G401 (cell line): ENCODE results near the gene CNFN. TPM values are rescaled to one million over a fixed set of nuclear protein-coding genes. Genes with fewer than 3 reads are reported as not detected.
A peak's percentile ranks its signal among the peaks of the same experiment; 100 is the strongest.

Experiments used
- DNase-seq: peaks from one replicate; pipeline ENCODE4 v3.0.0-alpha.2; 2015; ENCODE audit warnings: low spot score
- in situ Hi-C: cut with HindIII; loops from 2 replicates; pipeline ENCODE4 v1.10.0; 2016; ENCODE audit warnings: low sequenced_read_pairs, mixed read lengths
- total RNA-seq: library from RNA; depleted of rRNA; stranded (reverse); fragments of >200 nt; shearing (Covaris generic); gene quantifications from 2 replicates; pipeline ENCODE4 v1.2.3, GENCODE V29; 2014

Gene CNFN
- total RNA-seq, 1 experiment from 2014 or later, result 3.9 TPM

- in situ Hi-C loops, result no loop called here
- DNase-seq, result no peak
These were observed 22.1 kb upstream of the CNFN start for GRCh38 chr19:42412227-42412626.

- no peak for DNase-seq
- in situ Hi-C loops, result no loop called here
These were observed 21.6 kb upstream of the CNFN start for GRCh38 chr19:42411581-42412178.

GRCh38 chr19:42410371-42410770 is 20.3 kb upstream of the CNFN start:
- in situ Hi-C loops, result no loop called here
- DNase-seq, result no peak

- in situ Hi-C loops, result no loop called here
- no peak for DNase-seq
These were observed 19.4 kb upstream of the CNFN start for GRCh38 chr19:42409477-42409876.

GRCh38 chr19:42407816-42408175 is 17.7 kb upstream of the CNFN start:
- in situ Hi-C loops, result no loop called here
- DNase-seq, result no peak

GRCh38 chr19:42407085-42407815 is 17.2 kb upstream of the CNFN start:
- in situ Hi-C loops, result no loop called here
- no peak for DNase-seq

- in situ Hi-C loops, result no loop called here
- DNase-seq, result no peak
These were observed 16.0 kb upstream of the CNFN start for GRCh38 chr19:42406111-42406510.

- in situ Hi-C loops, result no loop called here
- no peak for DNase-seq
These were observed 13.5 kb upstream of the CNFN start for GRCh38 chr19:42403586-42403985.

- peak; percentile 48 for DNase-seq
- in situ Hi-C loops, result no loop called here
These were observed 12.4 kb upstream of the CNFN start for GRCh38 chr19:42402376-42403116.

GRCh38 chr19:42401365-42402303 is 11.5 kb upstream of the CNFN start:
- in situ Hi-C loops, result no loop called here

GRCh38 chr19:42400404-42400803 is 10.3 kb upstream of the CNFN start:
- DNase-seq, result no peak
- in situ Hi-C loops, result no loop called here

More at GRCh38 chr19:42401365-42402303, 11.5 kb upstream of the CNFN start:
- peak; percentile 78 for DNase-seq

- DNase-seq, result peak; percentile 54
- in situ Hi-C loops, result no loop called here
These were observed 7.4 kb upstream of the CNFN start for GRCh38 chr19:42397263-42398166.

GRCh38 chr19:42396381-42397262 is 6.5 kb upstream of the CNFN start:
- in situ Hi-C loops, result no loop called here
- DNase-seq, result peak; percentile 99

- in situ Hi-C loops, result no loop called here
- no peak for DNase-seq
These were observed 4.7 kb upstream of the CNFN start for GRCh38 chr19:42394751-42395150.

- no peak for DNase-seq
- in situ Hi-C loops, result no loop called here
These were observed 2.1 kb upstream of the CNFN start for GRCh38 chr19:42392165-42392564.

- in situ Hi-C loops, result no loop called here
- DNase-seq, result no peak
These were observed 1.1 kb downstream of the CNFN start for GRCh38 chr19:42388851-42389489.
